GM23338 (cell line): ENCODE results near the gene ADAMTS17. TPM values are rescaled to one million over a fixed set of nuclear protein-coding genes. Genes with fewer than 3 reads are reported as not detected.

Source experiments
- ATAC-seq: fragments of 200-7000 bp; cut with Tn5 transposase; 3 replicates; pipeline ENCODE4 v1.9.1; 2020
- DNase-seq: peaks from one replicate; pipeline ENCODE4 v3.0.0-alpha.2; 2015; ENCODE audit warnings: low spot score
- H2AFZ ChIP-seq: fragments of 200-600 bp; sonication (generic); 2 replicates; pipeline ENCODE4 v1.8.0; 2016; ENCODE audit warnings: antibody characterized with exemption, mild to moderate bottlenecking, moderate library complexity
- H3F3A ChIP-seq: fragments of 200-600 bp; sonication (generic); replicated peaks from 2 replicates; pipeline ENCODE4 v1.8.0; 2017; ENCODE audit warnings: antibody characterized with exemption, mixed run types, low read depth
- H3K27ac ChIP-seq: fragments of 200-600 bp; sonication (generic); 2 replicates; pipeline ENCODE4 v1.6.1; 2016; ENCODE audit warnings: low read depth
- H3K27me3 ChIP-seq: fragments of 200-600 bp; sonication (generic); 2 replicates; pipeline ENCODE4 v1.8.0; 2016; ENCODE audit warnings: mild to moderate bottlenecking, mixed run types, moderate library complexity; ENCODE audit not compliant: insufficient read depth
- H3K36me3 ChIP-seq: fragments of 200-600 bp; sonication (generic); 2 replicates; pipeline ENCODE4 v1.8.0; 2016; ENCODE audit warnings: mild to moderate bottlenecking; ENCODE audit not compliant: insufficient read depth
- H3K4me1 ChIP-seq: fragments of 200-600 bp; sonication (generic); 2 replicates; pipeline ENCODE4 v1.8.0; 2016; ENCODE audit warnings: mild to moderate bottlenecking, moderate library complexity; ENCODE audit not compliant: insufficient read depth
- H3K4me2 ChIP-seq: fragments of 200-600 bp; sonication (generic); 2 replicates; pipeline ENCODE4 v1.7.1; 2017; ENCODE audit warnings: mixed run types
- H3K4me3 ChIP-seq: fragments of 200-600 bp; sonication (generic); 2 replicates; pipeline ENCODE4 v1.6.1; 2016; ENCODE audit warnings: mixed run types
- H3K79me2 ChIP-seq: fragments of 200-600 bp; sonication (generic); replicated peaks from 2 replicates; pipeline ENCODE4 v1.8.0; 2017; ENCODE audit warnings: mild to moderate bottlenecking; ENCODE audit not compliant: insufficient read depth
- H3K9me2 ChIP-seq: fragments of 200-600 bp; sonication (generic); 2 replicates; pipeline ENCODE4 v1.8.0; 2017; ENCODE audit not compliant: insufficient read depth
- H4K20me1 ChIP-seq: fragments of 200-600 bp; sonication (generic); replicated peaks from 2 replicates; pipeline ENCODE4 v1.8.0; 2017; ENCODE audit warnings: mild to moderate bottlenecking; ENCODE audit not compliant: insufficient read depth
- H3K27ac Mint-ChIP-seq: 2 replicates; pipeline ENCODE4 v1.8.0; 2020; ENCODE audit warnings: inconsistent platforms, mild to moderate bottlenecking, moderate library complexity, mixed read lengths
- H3K27me3 Mint-ChIP-seq: 3 replicates; pipeline ENCODE4 v1.8.0; 2022; ENCODE audit warnings: low read depth, mild to moderate bottlenecking, moderate library complexity, mixed read lengths, inconsistent platforms; ENCODE audit not compliant: insufficient read depth, poor library complexity
- H3K36me3 Mint-ChIP-seq: 3 replicates; pipeline ENCODE4 v1.8.0; 2021; ENCODE audit warnings: low read depth, mild to moderate bottlenecking, inconsistent platforms, moderate library complexity, mixed read lengths
- H3K4me1 Mint-ChIP-seq: 3 replicates; pipeline ENCODE4 v1.8.0; 2020; ENCODE audit warnings: mild to moderate bottlenecking, inconsistent platforms, mixed read lengths
- H3K4me3 Mint-ChIP-seq: 3 replicates; pipeline ENCODE4 v1.8.0; 2021; ENCODE audit warnings: moderate library complexity, mild to moderate bottlenecking, inconsistent platforms, mixed read lengths
- H3K9me3 Mint-ChIP-seq: 3 replicates; pipeline ENCODE4 v1.8.0; 2020; ENCODE audit warnings: moderate library complexity, mild to moderate bottlenecking, inconsistent platforms, mixed read lengths
- CREB1 ChIP-seq: fragments of 250-450 bp; sonication (Bioruptor Pico); IDR thresholded peaks from 2 replicates; pipeline ENCODE4 v1.5.0; 2020; ENCODE audit warnings: low read depth, mild to moderate bottlenecking, moderate library complexity
- CTCF ChIP-seq, 2 experiments: fragments of 200-600 bp in 1 of 2; sonication (generic) in 1 of 2; conservative IDR thresholded peaks; 2 replicates each; pipeline versions ENCODE4 v1.5.1 to v1.6.1; 2016 to 2017; ENCODE audit warnings: antibody characterized with exemption in 2 of 2, low read depth in 2 of 2, mild to moderate bottlenecking in 2 of 2, moderate library complexity in 1 of 2
- ETS1 ChIP-seq: IDR thresholded peaks from 2 replicates; pipeline ENCODE4 v1.6.1; 2016; ENCODE audit warnings: antibody characterized with exemption
- EZH2 ChIP-seq: fragments of 200-600 bp; sonication (generic); IDR thresholded peaks from one replicate; pipeline ENCODE4 v1.8.0; 2017; ENCODE audit warnings: antibody characterized with exemption, mild to moderate bottlenecking, low read depth; ENCODE audit not compliant: unreplicated experiment
- EZH2phosphoT487 ChIP-seq: fragments of 200-600 bp; sonication (generic); IDR thresholded peaks from one replicate; pipeline ENCODE4 v1.8.1; 2018; ENCODE audit warnings: antibody characterized with exemption; ENCODE audit not compliant: unreplicated experiment
- JUNB ChIP-seq: IDR thresholded peaks from one replicate; pipeline ENCODE4 v1.6.1; 2016; ENCODE audit warnings: antibody characterized with exemption; ENCODE audit not compliant: unreplicated experiment
- NANOG ChIP-seq: IDR thresholded peaks from 2 replicates; pipeline ENCODE4 v1.6.1; 2016; ENCODE audit warnings: antibody characterized with exemption, borderline replicate concordance
- POLR2AphosphoS5 ChIP-seq: IDR thresholded peaks from 2 replicates; pipeline ENCODE4 v1.6.1; 2016; ENCODE audit warnings: antibody characterized with exemption, low read depth
- REST ChIP-seq: IDR thresholded peaks from one replicate; pipeline ENCODE4 v1.6.1; 2018; ENCODE audit warnings: antibody characterized with exemption; ENCODE audit not compliant: unreplicated experiment
- STAT1 ChIP-seq: IDR thresholded peaks from one replicate; pipeline ENCODE4 v1.6.1; 2016; ENCODE audit warnings: antibody characterized with exemption; ENCODE audit not compliant: unreplicated experiment
- ZNF462 ChIP-seq: fragments of 250-450 bp; sonication (Bioruptor Pico); IDR thresholded peaks from 2 replicates; pipeline ENCODE4 v1.5.0; 2020; ENCODE audit warnings: mild to moderate bottlenecking, moderate library complexity
- polyA plus RNA-seq: library from polyadenylated mRNA; unstranded; fragments of >200 nt; fragmentation: Nextera tagmentation; extraction: Ambion mirVana; gene quantifications from 2 replicates; pipeline ENCODE4 v1.2.1, GENCODE V29; 2016
- total RNA-seq: library from RNA; depleted of rRNA; stranded (reverse); fragments of >200 nt; shearing (Covaris generic); gene quantifications from 2 replicates; pipeline ENCODE4 v1.2.3, GENCODE V29; 2014

The ADAMTS17 gene
- total and polyA plus RNA-seq, 2 experiments from 2014 or later, result 0.60 to 3.8 TPM

GRCh38 chr15:100134089-100134583 is 207.6 kb downstream of the ADAMTS17 start:
- Histone ChIP-seq H3K4me1 (no peaks in the 10 kb centered on the region), H3K27ac (no peak overlapping the region), H3K79me2 (no peaks in the 10 kb centered on the region), H3K27me3 (no peaks in the 10 kb centered on the region), H3K36me3 (no peaks in the 10 kb centered on the region), H3F3A (no peaks in the 10 kb centered on the region), H3K4me2 (no peak overlapping the region), H2AFZ (no peak overlapping the region), H3K4me3 (no peak overlapping the region), H3K9me2 (peaks cover 6% of the 10 kb centered on the region; the same call in 1 of the 2 replicates), H4K20me1 (no peaks in the 10 kb centered on the region)
- Mint-ChIP-seq H3K27ac (no peak overlapping the region), H3K4me1 (no peaks in the 10 kb centered on the region; the same call in 2 of the 3 replicates), H3K36me3 (no peaks in the 10 kb centered on the region), H3K9me3 (no peaks in the 10 kb centered on the region), H3K27me3 (peaks cover 2% of the 10 kb centered on the region), H3K4me3 (no peak overlapping the region)
- DNase-seq (no peak), ATAC-seq (no peak)
- TF ChIP-seq POLR2AphosphoS5 (no peak), EZH2 (no peak), CTCF (conservative IDR thresholded peaks at IDR 0.05; ENCODE audit: low read depth in 2 of 2) (no peak), ETS1 (no peak), ZNF462 (CRISPR knock-in tag) (no peak), CREB1 (CRISPR knock-in tag) (no peak), JUNB (no peak), EZH2phosphoT487 (no peak), REST (no peak), NANOG (no peak), STAT1 (no peak)
